Natural killer cell (primary cell): ENCODE results near the gene SPOCK3. TPM values are rescaled to one million over a fixed set of nuclear protein-coding genes. Genes with fewer than 3 reads are reported as not detected.

Experiments used
- ATAC-seq, 3 donors: fragments of 150-1000 bp in 2 of 3; fragments of 200-7000 bp in 1 of 3; cut with Tn5 transposase; 1 replicate in 1 of 3; 2 replicates in 2 of 3; pipeline ENCODE4 v1.10.0; 2021; ENCODE audit warnings: mild to moderate bottlenecking in 2 of 3, moderate library complexity in 2 of 3
- DNase-seq, 2 donors: peaks; one replicate each; pipeline versions ENCODE4 v3.0.0 to v3.0.0-alpha.2; 2013 to 2021; ENCODE audit warnings: mixed read lengths in 1 of 2
- H3K27ac ChIP-seq: one replicate; pipeline ENCODE4 v1.5.1; 2013; ENCODE audit warnings: mild to moderate bottlenecking, low read length
- H3K27me3 ChIP-seq: one replicate; pipeline ENCODE4 v1.6.1; 2013; ENCODE audit warnings: low read length; ENCODE audit not compliant: control insufficient read depth, insufficient read depth
- H3K36me3 ChIP-seq: one replicate; pipeline ENCODE4 v1.6.1; 2013; ENCODE audit warnings: low read length; ENCODE audit not compliant: control insufficient read depth, insufficient read depth
- H3K4me1 ChIP-seq: one replicate; pipeline ENCODE4 v1.6.1; 2013; ENCODE audit warnings: low read length; ENCODE audit not compliant: control insufficient read depth, insufficient read depth
- H3K4me3 ChIP-seq: one replicate; pipeline ENCODE4 v1.5.1; 2013; ENCODE audit warnings: low read length
- H3K9me3 ChIP-seq: one replicate; pipeline ENCODE4 v1.6.1; 2013; ENCODE audit warnings: low read length; ENCODE audit not compliant: control insufficient read depth, insufficient read depth
- H3K27ac Mint-ChIP-seq, 2 donors: one replicate each; pipeline ENCODE4 v1.8.0; 2022; ENCODE audit warnings: mild to moderate bottlenecking in 2 of 2, mixed read lengths in 2 of 2, moderate library complexity in 1 of 2
- H3K27me3 Mint-ChIP-seq, 2 donors: one replicate each; pipeline ENCODE4 v1.8.0; 2022; ENCODE audit warnings: low read depth in 2 of 2, mixed read lengths in 2 of 2
- H3K36me3 Mint-ChIP-seq: one replicate; pipeline ENCODE4 v1.8.0; 2022; ENCODE audit warnings: mixed read lengths
- H3K4me1 Mint-ChIP-seq, 2 donors: one replicate each; pipeline ENCODE4 v1.8.0; 2022; ENCODE audit warnings: mixed read lengths in 2 of 2
- H3K4me3 Mint-ChIP-seq: one replicate; pipeline ENCODE4 v1.8.0; 2022; ENCODE audit warnings: mild to moderate bottlenecking, moderate library complexity, mixed read lengths
- H3K9me3 Mint-ChIP-seq, 2 donors: one replicate each; pipeline ENCODE4 v1.8.0; 2022; ENCODE audit warnings: mixed read lengths in 2 of 2
- CTCF ChIP-seq: fragments of 200-600 bp; IDR thresholded peaks from one replicate; pipeline ENCODE4 v1.8.0; 2022; ENCODE audit warnings: antibody characterized with exemption
- WGBS: methylation state at CpG from one replicate; pipeline ENCODE4 v1.1.7; 2013; ENCODE audit warnings: missing lambda C conversion rate; ENCODE audit not compliant: insufficient coverage; 5-methylcytosine and 5-hydroxymethylcytosine counted together
- intact Hi-C: fragments of 100-400 bp; cut with micrococcal nuclease; formaldehyde crosslinking; loops from one replicate; pipeline ENCODE4 v1.14.2; 2022
- total RNA-seq, 4 donors: library from RNA; stranded (reverse); fragments of 120-200 nt in 1 of 4; gene quantifications; one replicate each; pipeline versions ENCODE4 v1.2.3 to v1.2.4, GENCODE V29; 2013 to 2022

The SPOCK3 gene
- total RNA-seq, 3 donors from 2014 or later (not counting 1 experiment from before 2014, with no cell fraction given) = not detected

- intact Hi-C loops = no loop called here
- H3K36me3 ChIP-seq = no peaks in the 10 kb centered on the region
- no peak overlapping the region for H3K4me3 ChIP-seq
- 70% methylated on average over 2 of the region's 2 CpGs for WGBS
- TF ChIP-seq CTCF = no peak
- Mint-ChIP-seq H3K9me3 (peaks cover 11 to 25% of the 10 kb centered on the region in 2 donors), H3K4me1 (no peaks in the 10 kb centered on the region), H3K27me3 (no peaks in the 10 kb centered on the region), H3K4me3 (no peak overlapping the region), H3K36me3 (no peaks in the 10 kb centered on the region), H3K27ac (no peak overlapping the region)
- ATAC-seq = no peak
- no peaks in the 10 kb centered on the region for H3K9me3 ChIP-seq
- H3K4me1 ChIP-seq = no peaks in the 10 kb centered on the region
- H3K27me3 ChIP-seq = no peaks in the 10 kb centered on the region
- DNase-seq = no peak
- H3K27ac ChIP-seq = no peak overlapping the region
These were observed 545.5 kb downstream of the SPOCK3 start for GRCh38 chr4:166688835-166689234.

GRCh38 chr4:166687828-166688227 lies 546.5 kb downstream of the SPOCK3 start:
- Mint-ChIP-seq H3K27me3 (no peaks in the 10 kb centered on the region), H3K27ac (no peak overlapping the region), H3K9me3 (peaks cover 11 to 30% of the 10 kb centered on the region in 2 donors), H3K36me3 (no peaks in the 10 kb centered on the region), H3K4me3 (no peak overlapping the region), H3K4me1 (no peaks in the 10 kb centered on the region)
- no peak overlapping the region for H3K4me3 ChIP-seq
- DNase-seq (no peak), ATAC-seq (no peak)
- no peak for TF ChIP-seq CTCF
- H3K9me3 ChIP-seq = no peaks in the 10 kb centered on the region
- no peaks in the 10 kb centered on the region for H3K27me3 ChIP-seq
- no peak overlapping the region for H3K27ac ChIP-seq
- no peaks in the 10 kb centered on the region for H3K36me3 ChIP-seq
- H3K4me1 ChIP-seq = no peaks in the 10 kb centered on the region
- WGBS = no CpG with 5 or more reads among the region's 1 CpG
- intact Hi-C loops = no loop called here
